ENCODE data around the gene CNBD2.

GRCh38 chr20:36002855-36003254 is 34.5 kb downstream of the CNBD2 start:
- TF ChIP-seq CTCF (IDR thresholded peaks at IDR 0.05 in 2 of 3, conservative IDR thresholded peaks at IDR 0.05 in 1 of 3; ENCODE audit: control insufficient read depth in 2 of 3, extremely low read depth in 1 of 3, insufficient read depth in 1 of 3, low read depth in 3 of 3, low read length in 3 of 3) = no peak
- TF ChIP-seq MTA3 (IDR thresholded peaks at IDR 0.05; ENCODE audit: borderline replicate concordance, low read length) = no peak
- TF ChIP-seq SUPT20H (IDR thresholded peaks at IDR 0.05; ENCODE audit: borderline replicate concordance, control insufficient read depth, low read depth, low read length) = no peak
- TF ChIP-seq MAX (IDR thresholded peaks at IDR 0.05; ENCODE audit: low read depth, low read length) = no peak

Measured in GM12878 (cell line).